Upper lobe of left lung (tissue), 4 donors: Measurements from ENCODE around the gene CLDN19.

Experiments
- POLR2A ChIP-seq, 4 donors: fragments of 450-650 bp; IDR thresholded peaks; one replicate each; pipeline ENCODE4 v1.5.1; 2016 to 2017; ENCODE audit warnings: antibody characterized with exemption in 4 of 4, mild to moderate bottlenecking in 2 of 4
- POLR2AphosphoS5 ChIP-seq, 2 donors: sonication (generic); formaldehyde crosslinking; IDR thresholded peaks; one replicate each; pipeline ENCODE4 v1.5.1; 2017; ENCODE audit warnings: antibody characterized with exemption in 2 of 2

DNA sequence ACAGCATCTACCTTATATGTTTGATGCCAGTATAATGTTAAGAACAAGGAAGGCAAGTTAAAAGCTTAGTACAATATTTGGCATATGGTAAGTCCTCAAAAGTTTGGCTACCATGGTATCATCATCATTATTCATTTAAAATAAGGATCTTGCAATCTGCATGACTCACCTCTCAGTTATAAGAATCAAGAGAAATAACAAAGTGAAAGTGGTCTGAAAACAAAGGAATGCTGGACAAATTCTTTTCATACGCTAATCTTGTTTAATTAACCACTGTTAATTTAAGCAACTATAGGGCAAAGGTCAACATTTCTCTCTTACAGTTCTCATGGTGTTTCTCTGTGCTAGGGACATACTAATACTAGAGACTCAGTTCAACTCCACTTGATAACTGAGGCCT lies 13.0 kb upstream of the CLDN19 start:
- TF ChIP-seq POLR2A (IDR thresholded peaks at IDR 0.05), result no peak
- TF ChIP-seq POLR2AphosphoS5 (IDR thresholded peaks at IDR 0.05), result no peak
